Activated CD4-positive, alpha-beta T cell treated with anti-CD3 and anti-CD28 coated beads, Interleukin-2, amount 50 U/mL, for 24 hours (primary cell): ENCODE data around the gene CRACR2A.

ENCODE experiments used
- DNase-seq, 2 donors: peaks; one replicate each; pipeline ENCODE4 v3.0.0-alpha.2; 2020; ENCODE audit warnings: low read depth in 1 of 2, low spot score in 1 of 2

Gene CRACR2A

DNA sequence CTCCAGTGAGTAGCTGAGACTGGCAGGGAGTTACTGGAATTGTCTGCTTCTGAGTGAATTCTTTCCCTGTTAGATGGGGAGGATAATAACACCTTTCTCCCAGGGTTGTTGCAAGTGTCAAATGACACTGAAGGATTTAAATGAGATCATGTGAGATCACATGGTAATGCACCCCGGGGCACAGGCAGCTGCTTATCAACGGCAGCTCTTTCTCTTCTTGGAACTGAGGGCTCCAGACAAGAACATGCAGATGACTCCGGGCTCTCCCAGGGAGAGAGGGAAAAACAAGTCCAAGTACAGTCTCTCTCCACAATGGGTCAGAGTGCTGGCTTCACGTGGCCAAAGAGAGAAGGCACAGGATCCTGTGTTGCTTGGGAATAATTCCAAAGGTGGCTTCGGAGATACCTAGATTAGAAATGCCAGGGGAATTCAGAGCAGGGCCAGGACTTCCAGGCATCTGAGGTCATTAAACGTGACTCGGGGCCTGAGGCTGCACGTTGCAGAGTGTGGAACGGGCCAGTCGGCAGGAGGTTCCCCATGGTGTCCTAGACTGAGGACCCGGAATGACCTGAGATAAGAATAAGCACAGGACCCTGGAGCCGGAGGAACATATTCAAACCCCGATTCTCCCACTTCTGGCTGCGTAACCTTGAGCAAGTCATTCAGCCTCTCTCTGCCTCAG lies 152.7 kb downstream of the CRACR2A start:
- no peak for DNase-seq

DNA sequence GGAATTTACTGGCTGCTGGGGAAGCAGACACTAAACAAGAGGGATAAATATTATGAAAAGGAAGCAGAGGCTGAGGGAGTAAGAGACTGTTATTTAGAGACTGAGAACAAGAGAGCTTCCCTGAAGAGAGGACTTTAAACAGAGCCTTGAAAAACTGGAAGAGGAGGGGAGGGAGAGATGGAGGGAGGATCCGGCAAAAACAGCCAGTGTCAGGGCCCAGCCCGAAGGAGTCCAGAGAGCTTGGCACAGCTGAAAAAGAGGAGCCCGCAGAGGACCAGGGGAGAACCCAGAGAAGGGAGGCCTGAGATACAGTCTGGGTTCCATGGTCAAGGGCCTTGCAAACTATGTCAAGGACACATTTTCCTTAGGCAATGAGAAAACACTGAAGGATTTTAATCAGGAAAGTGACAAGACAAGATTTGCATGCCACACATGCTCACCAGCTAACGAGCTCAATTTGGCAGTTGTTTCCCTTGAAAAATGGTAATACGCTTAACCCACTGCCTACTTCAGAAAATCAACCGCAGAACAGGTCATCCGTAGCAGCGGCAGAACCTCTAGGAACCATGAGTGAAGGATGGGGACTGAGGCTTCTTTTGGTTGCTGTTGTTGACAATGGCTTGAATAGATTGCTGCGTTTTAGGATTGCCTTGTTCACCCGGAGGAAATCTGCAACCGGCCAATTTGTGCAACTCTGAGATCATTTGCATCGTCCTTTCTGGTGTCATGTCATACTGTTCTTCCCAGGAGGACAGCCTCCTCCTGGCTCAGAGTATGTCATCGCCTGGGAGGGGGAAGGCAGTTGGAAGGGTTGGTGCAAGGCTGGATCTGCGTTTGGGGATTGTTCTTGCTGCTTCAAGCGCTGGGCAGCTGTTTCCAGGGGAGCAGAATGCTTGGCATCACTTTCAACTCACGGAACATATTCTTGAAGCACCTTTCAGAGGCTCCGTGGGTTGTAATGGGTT lies 153.7 kb downstream of the CRACR2A start:
- no peak for DNase-seq

DNA sequence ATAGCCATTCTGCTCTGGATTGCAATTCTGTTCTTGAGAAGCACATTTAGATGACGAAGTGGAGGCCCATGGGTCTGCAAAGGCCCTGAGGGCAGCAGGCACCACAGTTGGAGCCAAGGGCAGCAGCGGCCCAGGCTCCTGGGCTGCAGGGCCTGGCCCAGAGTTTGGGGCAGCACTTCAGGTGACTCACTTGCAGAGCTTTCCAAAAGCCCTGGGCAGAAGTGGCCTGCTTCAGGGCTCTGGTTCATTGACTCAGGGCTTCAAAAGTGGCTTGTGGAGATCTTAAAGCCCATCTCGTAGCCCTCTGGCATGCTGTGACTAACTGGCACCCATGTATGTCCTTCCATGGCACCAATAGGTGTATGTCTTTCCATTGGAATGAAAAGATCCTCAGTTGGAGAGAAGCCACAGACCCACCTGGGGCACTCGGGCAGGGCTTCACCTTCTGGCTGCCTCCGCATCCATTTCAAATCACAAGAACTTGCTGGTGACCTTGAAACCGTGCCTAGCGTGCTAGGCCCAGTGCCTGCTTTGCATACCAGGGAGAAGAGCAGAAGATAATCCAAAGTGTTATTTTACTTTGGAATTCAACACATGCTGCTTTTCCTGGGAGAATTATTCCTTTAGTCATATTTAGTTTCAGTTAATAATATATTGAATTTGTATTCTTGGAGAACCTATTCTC lies 155.2 kb downstream of the CRACR2A start:
- no peak for DNase-seq

DNA sequence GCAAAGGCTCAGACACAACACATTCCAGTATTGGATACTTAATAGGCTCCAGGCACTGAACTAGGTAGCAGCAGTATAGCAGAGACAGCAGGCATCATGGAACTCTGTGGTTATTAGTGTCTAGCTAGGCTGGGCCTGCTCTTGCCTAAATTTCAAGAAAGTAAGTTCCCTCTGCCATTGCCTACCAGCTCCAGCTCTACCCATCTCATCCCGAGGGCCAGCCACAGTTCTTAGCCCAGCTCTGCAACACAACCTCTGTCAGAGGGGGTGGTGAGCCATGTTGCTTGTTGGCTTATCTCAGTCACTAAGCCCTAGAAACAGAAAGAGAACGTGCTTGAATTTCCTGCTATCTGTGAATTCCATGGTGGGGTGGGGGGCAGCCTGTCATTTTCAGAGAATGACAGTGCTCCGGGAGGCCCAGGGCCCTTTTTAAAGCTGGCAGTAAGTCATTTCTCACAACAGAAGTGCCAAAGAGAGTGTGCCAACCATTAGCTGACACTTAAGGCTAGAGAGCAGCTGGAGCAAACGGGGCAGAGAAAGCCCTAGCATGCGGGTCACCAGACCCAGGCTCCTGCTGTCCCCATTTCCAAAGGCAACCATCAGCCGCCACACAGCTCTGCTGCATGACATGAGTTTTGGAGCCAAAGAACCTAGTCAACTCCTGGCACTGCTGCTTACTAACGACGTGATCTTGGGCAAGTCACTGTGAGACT lies 156.1 kb downstream of the CRACR2A start:
- DNase-seq, result no peak

DNA sequence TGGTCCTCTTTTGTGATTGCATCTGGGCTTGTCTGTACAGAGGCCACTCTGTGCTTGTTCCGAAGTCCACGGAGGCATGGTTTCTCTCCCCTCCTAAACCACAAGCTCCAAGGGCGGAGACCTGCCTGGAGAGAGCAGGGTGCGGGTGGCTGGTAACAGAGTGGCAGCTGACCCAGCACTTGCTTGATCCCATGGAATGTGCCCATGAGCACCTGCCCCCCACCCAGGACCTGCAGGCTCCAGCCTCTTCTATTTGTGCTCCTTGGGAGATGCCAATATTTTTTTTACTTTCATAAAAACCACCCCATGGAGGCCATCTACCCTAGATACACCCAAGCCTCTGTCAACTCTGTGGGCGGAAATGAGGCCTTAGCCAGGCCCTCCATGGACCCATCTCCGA lies 157.2 kb downstream of the CRACR2A start:
- no peak for DNase-seq

DNA sequence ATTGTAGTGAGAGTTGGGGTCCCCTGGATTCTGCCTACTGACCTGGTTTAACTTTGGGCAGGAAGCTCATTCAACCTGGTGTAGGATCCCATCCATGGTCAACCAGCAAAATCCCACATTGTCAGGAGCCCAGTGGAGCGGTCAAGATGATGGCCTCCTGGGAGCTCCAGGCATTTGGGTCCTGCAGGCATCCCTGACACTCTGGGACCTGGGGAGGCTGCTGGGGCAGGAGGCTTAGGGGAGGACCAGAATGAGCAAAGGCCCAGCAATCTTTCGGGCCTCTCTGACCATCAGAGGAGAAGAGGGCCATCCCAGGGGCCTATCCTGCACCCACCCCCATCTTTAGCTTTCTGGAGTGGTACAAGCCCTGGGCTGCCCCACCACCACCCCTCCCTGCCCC lies 157.9 kb downstream of the CRACR2A start:
- no peak for DNase-seq

DNA sequence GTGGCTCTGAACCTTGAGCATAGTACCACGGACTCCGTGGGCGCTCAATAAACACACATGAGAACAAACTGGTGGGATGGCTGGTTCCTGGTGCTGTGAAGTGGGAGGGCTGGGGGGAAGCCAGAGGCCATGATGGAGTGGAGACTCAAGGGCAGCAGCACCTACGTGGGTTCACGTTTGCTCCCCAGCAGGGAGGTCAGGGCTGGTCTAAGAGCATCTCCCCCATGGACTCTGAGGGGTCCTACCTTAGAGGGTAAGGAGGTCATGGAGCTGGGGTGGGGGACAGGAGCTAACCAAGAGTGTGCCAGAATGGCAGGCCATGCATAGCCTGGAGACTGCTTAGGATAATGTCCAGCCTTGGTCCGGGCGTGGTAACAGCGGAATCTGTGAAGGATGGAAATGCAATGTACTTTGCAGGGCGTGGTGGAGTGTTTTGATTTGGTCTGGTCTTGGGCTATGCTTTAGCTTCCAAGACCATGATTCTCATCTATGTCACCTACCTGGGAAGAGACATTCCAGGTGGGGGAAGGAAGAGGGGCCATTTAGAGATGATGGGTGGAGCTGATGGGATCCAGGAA lies 158.9 kb downstream of the CRACR2A start:
- DNase-seq, result no peak

DNA sequence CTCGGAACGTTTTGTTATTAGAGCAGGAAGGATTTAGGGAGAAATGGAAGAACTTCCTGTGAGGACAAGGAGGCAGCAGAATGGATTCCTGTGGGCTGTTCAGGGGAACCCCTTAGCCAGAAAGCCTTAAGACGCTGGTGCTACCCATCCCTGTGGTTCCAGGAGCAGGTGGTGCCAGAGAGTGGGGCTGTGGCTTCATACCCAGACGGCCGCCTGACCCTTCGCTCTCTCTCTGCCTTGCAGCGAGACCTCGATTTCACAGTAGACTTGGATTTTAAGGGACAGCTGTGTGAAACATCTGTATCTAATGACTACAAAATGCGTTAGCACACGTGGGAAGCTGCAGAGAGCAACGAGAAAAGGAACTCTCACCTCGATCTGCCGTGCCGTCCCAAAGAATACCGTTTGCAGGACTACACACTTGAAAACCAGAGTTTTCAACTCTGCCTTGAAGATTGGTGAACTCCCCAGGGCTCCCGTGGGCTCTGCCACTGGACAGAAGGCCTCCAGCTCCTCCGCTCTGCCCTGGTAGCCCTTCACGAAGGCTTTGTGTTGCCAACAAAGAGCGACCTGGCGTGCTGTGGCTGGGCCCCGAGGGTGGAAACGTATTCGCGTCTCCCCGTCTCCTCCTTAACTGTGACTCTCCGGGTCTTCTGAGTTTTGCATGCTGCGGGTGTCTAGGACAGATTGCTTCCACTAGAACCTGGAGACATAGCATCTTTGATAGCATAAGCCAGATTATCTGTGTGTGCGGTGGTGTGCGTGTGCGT lies 159.9 kb downstream of the CRACR2A start:
- DNase-seq, result no peak

DNA sequence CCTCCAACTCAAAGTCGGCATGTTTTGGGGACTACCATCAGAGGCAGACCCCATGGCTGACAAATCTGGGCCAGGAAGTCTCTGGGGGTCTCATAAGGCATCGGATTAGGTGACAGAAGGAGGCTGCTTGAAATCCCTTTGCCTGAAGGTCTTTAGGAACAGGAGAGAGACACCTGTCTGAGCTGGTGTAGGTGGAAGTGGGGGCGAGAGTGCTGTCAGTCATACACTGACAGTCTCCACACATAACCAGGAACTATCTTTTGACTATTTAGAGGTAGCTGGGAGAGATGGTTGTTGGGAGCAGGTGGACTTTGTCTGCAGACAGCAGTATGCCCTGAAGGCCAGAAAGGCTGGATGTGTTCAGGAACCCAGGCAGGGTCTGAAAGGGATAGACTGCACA lies 163.2 kb downstream of the CRACR2A start:
- DNase-seq, result no peak

DNA sequence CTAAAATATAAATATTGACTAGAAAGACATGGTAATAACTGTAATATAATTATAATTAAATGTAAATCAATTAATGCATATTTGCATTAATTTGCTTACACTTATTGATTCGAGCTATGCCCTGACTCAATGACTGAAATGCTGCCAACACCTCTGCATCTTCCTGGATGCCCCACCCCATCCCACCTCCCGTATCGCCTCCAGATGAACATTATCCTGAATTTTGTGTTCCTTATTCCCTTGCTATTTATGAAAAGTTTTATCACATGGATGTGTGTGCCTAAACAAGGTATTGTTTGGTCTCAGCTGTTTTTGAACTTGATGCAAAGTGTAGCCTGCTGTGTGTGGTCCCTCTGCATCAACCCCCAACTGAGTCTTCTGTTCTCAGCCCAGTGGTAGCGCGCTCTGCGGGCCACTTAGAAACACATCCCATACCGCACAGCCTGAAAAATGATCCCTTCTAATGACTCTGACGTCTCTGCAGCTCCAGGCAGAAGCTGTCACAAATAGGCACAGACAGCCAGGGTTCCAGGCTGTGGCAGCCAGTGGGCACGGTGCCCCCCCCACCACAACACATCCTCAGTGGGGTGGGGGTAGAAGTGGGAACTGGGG lies 165.4 kb downstream of the CRACR2A start:
- DNase-seq, result no peak

DNA sequence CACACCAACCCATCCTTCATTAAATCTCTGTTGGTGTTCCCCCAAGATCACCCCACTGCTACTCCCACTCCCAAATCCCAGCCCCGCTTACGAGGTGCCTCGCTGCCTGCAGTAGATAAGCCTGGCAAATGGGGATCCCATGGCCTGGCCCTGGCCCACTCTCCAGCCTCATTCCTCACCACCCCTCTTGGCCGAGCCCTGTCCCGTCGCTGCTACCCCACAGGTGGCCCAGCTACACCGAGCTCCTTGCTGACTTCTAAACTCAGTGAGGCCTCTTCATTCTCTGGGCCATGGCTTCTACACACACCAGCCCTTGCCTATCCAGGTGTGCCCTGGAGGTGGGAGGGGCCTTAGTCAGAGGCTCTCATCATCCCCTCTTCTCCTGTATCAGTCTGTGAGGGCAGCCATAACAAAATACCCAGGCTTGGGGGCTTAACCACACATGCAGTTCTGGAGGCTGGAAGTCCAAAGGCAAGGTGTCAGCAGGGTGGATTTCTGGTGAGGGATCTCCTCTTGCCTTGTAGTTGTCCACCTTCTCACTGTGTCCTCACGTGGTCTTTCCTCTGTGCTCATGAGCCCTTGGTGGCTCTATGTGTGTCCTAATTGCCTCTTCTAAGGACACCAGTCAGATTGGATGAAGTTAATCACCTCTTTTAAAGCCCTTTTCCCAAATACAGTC lies 169.1 kb downstream of the CRACR2A start:
- no peak for DNase-seq

DNA sequence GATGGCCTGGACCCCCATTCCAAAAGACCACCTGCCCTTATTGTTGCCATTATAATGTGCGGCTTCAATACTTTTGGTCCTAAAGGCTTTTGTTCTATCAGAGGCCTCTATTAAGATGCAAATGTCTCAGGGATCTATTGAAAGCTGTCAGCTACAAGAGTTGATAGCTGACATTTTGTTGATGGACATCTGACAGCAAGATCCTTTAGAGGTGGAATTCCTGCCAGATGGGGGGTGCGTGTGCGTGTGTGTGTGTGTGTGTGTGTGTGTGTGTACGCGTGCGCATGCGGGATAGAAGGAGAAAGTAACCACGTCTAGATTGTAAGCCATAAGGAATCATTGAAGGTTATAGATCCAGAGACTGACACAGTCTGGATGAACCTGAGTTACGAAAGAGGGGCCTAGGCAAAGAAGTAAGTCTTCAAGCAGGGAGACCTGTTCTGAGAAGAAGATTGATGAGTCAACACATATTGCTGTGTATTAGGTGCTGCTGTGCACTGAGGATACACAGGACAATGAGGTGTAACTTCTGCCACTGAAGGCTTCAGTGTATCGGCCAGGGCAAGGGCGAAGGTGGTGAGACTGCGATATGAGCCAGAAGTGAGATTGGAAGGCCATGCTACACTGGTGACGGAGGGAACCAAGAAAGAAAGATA lies 172.7 kb downstream of the CRACR2A start:
- no peak for DNase-seq

DNA sequence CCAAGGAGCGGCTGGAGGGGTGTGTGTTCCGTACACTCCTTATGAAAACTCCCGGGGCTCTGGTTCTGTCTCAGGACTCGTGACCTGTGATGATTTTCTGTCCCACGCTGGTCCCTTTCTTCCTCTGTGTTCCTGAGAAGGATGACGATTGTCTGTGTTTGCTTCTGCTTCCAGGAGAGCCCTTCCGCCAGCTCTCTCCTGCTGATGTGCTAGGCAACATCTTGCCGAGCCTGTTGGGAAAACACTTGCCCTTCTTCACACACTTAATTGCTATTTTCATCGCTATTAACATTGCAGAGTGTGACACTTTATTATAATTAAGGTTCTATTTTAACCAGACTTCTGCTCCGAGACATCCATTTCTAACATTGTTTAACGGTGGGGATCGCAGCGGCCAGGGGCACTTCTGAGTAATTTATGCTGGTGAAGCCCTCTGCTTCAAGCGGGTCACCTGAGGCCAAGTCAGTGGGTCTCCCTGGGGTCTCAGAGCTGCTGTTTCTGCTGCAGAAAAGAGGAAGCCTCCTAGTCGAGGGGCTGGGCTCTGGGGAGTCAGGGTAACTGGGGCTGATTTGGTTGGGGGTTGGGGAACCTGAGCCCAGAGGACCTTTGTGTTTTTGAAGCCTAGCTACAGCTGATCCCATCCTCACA lies 173.3 kb downstream of the CRACR2A start:
- no peak for DNase-seq

DNA sequence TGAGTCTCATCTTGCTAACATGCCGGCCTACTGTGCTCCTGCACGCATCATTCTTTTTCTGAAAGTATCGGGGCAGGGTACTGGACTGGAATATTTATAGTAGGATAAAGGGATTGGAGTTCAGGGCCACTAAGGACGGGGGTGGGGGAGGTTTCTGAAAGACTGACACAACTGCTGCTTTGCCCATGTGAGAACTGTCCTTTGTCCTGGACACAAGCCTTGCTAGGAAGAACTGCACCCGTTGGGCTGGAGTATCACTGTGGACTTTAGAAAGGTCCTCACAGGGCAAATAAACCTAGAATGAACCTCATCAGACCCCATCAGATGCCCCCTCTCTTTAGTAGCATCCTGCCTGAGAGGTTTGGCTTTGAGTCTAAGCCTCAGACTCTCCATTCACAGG lies 174.4 kb downstream of the CRACR2A start:
- DNase-seq, result no peak

DNA sequence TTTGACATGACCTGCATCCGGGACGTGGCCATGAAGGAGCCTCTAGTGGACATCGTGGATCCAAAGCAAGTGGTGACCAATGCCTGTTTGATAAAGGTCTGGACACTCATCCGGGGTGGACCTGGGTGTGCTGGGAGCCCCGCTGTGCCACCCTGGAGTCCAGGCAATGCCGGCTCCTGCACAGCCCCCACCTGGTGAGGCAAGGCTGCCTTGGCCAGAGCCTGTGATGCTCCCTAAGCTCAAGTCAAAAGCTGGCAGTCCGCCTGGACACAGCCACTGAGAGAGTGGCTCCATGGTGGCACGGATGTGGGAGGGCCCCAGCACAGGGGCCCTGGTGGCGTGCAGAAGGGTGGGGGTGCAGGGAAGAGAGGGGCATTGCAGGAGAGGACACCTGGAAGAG lies 176.0 kb downstream of the CRACR2A start:
- DNase-seq, result no peak

DNA sequence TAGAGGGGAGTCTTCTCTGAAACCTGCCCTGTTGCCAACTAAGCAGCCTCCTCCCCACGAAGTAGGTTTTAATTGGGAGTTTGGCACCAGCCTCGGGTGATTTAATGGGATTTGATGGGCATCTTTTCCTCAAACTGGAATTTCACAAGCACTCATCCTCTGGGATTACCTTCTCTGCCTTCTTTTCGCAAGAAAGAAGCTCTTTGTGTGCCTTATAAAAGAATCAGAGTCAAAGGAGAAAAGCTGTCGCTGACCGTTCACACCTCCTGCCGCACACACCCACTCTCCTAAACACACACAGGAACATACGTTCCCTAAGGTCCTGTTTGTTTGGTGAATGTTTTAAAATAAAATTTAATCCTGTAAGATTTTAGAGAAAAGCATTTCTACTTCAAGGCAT lies 177.9 kb downstream of the CRACR2A start:
- no peak for DNase-seq

DNA sequence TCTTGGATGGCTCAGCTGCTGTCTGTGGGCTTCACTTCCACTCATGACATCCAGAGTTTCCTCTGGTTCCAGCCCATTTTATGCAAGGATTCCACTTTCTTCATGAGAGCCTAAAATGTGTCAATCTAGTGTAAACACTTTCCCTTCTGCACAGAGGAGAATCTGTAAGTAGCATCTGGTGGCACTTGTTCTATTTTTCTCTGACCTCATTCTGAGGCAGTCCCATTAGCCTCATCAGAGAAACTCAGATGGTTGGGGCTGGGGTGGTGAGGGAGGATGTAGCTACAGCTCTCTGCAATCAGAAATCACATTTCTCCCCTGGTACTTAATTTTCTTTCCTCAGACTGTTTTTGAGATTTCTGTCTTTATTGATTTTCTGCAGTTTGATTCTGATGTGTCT lies 180.3 kb downstream of the CRACR2A start:
- no peak for DNase-seq

DNA sequence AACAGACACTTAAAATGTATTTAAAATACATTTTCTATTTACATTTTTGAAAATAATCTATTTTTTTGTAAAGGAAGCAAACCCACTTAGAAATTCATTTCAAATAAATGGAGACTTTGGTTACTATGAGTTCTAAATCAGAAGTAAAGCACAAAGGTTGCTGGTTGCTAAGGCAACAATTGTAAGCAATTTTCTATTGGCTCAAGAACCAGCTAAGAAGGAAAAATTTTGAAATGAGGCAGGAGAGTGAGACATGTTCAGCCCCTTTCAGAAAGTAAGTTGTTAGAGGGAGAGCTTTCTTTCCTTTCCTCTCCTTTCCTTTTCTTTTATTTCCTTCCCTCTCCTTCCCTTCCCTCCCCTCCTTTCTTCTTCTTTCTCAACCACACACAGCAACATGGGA lies 181.2 kb downstream of the CRACR2A start:
- no peak for DNase-seq
